ENCODE measurements around the gene COL4A1. TPM values are rescaled to one million over a fixed set of nuclear protein-coding genes. Genes with fewer than 3 reads are reported as not detected.

The COL4A1 gene
- total RNA-seq, 8 experiments from 2014 or later, result 1.0 to 466 (median 5.0) TPM

GRCh38 chr13:110195547-110196485, 111.1 kb downstream of the COL4A1 start:
- in situ Hi-C loops (cut with MboI; ENCODE audit: low pct_unique_long_range_greater_than_20kb in 2 of 9, low sequenced_read_pairs in 9 of 9, unreplicated experiment in 9 of 9), result no loop called here
- no peak for ATAC-seq (replicated peaks in 6 of 8)
- Histone ChIP-seq H3K4me3 (no peak overlapping the region), H3K4me1 (replicated peaks in 1 of 2) (no peaks in the 10 kb centered on the region), H3K27ac (no peak overlapping the region)
- 0 to 96% (median 55%) methylated on average over 1 to 5 of the region's 8 CpGs for WGBS, 10 experiments

GRCh38 chr13:110194451-110194850, 112.5 kb downstream of the COL4A1 start:
- Histone ChIP-seq H3K4me1 (replicated peaks in 1 of 2) (no peaks in the 10 kb centered on the region), H3K27ac (no peak overlapping the region), H3K4me3 (no peak overlapping the region)
- WGBS, 10 experiments, result 71 to 100% (median 94%) methylated on average over 2 to 8 of the region's 8 CpGs; no CpG with 5 or more reads in 1 of the 10 experiments
- in situ Hi-C loops (cut with MboI; ENCODE audit: low pct_unique_long_range_greater_than_20kb in 2 of 9, low sequenced_read_pairs in 9 of 9, unreplicated experiment in 9 of 9), result no loop called here
- no peak for ATAC-seq (replicated peaks in 6 of 8)

- 69 to 97% (median 86%) methylated on average over 1 to 10 of the region's 10 CpGs; no CpG with 5 or more reads in 3 of the 10 experiments for WGBS, 10 experiments
- Histone ChIP-seq H3K27ac (no peak overlapping the region), H3K4me3 (no peak overlapping the region), H3K4me1 (replicated peaks in 1 of 2) (no peaks in the 10 kb centered on the region)
- in situ Hi-C loops (cut with MboI; ENCODE audit: low pct_unique_long_range_greater_than_20kb in 2 of 9, low sequenced_read_pairs in 9 of 9, unreplicated experiment in 9 of 9), result no loop called here
- ATAC-seq (replicated peaks in 6 of 8), result no peak
Observed at GRCh38 chr13:110193491-110193890, 113.5 kb downstream of the COL4A1 start.

GRCh38 chr13:110192472-110192871, 114.5 kb downstream of the COL4A1 start:
- ATAC-seq (replicated peaks in 6 of 8), result no peak
- WGBS, 10 experiments, result 58 to 100% (median 83%) methylated on average over 1 to 4 of the region's 5 CpGs; no CpG with 5 or more reads in 2 of the 10 experiments
- no peak overlapping the region for H3K4me3 ChIP-seq
- in situ Hi-C loops (cut with MboI; ENCODE audit: low pct_unique_long_range_greater_than_20kb in 2 of 9, low sequenced_read_pairs in 9 of 9, unreplicated experiment in 9 of 9), result no loop called here
- no peak overlapping the region for H3K27ac ChIP-seq
- H3K4me1 ChIP-seq (replicated peaks in 1 of 2), result peaks cover 6% of the 10 kb centered on the region in 2 donors

- Histone ChIP-seq H3K4me1 (replicated peaks in 1 of 2) (peaks cover 10 to 14% of the 10 kb centered on the region in 2 donors), H3K4me3 (no peak overlapping the region), H3K27ac (no peak overlapping the region)
- in situ Hi-C loops (cut with MboI; ENCODE audit: low pct_unique_long_range_greater_than_20kb in 2 of 9, low sequenced_read_pairs in 9 of 9, unreplicated experiment in 9 of 9), result no loop called here
- WGBS, 10 experiments, result 0 to 100% (median 39%) methylated on average over 1 to 5 of the region's 5 CpGs; no CpG with 5 or more reads in 2 of the 10 experiments
- peak in 6 of 8 experiments; percentile 58 to 97 (median 96) for ATAC-seq (replicated peaks in 6 of 8)
Observed at GRCh38 chr13:110187641-110188161, 119.3 kb downstream of the COL4A1 start.

- ATAC-seq (replicated peaks in 6 of 8), result no peak
- Histone ChIP-seq H3K4me1 (replicated peaks in 1 of 2) (peaks cover 10 to 14% of the 10 kb centered on the region in 2 donors), H3K27ac (no peak overlapping the region), H3K4me3 (no peak overlapping the region)
- in situ Hi-C loops (cut with MboI; ENCODE audit: low pct_unique_long_range_greater_than_20kb in 2 of 9, low sequenced_read_pairs in 9 of 9, unreplicated experiment in 9 of 9), result no loop called here
- WGBS, 10 experiments, result 60 to 100% (median 79%) methylated on average over 1 to 3 of the region's 10 CpGs; no CpG with 5 or more reads in 4 of the 10 experiments
Observed at GRCh38 chr13:110186231-110186855, 120.6 kb downstream of the COL4A1 start.

- 68 to 100% (median 95%) methylated on average over 1 to 9 of the region's 16 CpGs; no CpG with 5 or more reads in 2 of the 10 experiments for WGBS, 10 experiments
- Histone ChIP-seq H3K27ac (no peak overlapping the region), H3K4me3 (no peak overlapping the region), H3K4me1 (replicated peaks in 1 of 2) (peaks cover 10 to 14% of the 10 kb centered on the region in 2 donors)
- in situ Hi-C loops (cut with MboI; ENCODE audit: low pct_unique_long_range_greater_than_20kb in 2 of 9, low sequenced_read_pairs in 9 of 9, unreplicated experiment in 9 of 9), result no loop called here
- no peak for ATAC-seq (replicated peaks in 6 of 8)
Observed at GRCh38 chr13:110185696-110186095, 121.3 kb downstream of the COL4A1 start.

- in situ Hi-C loops (cut with MboI; ENCODE audit: low pct_unique_long_range_greater_than_20kb in 2 of 9, low sequenced_read_pairs in 9 of 9, unreplicated experiment in 9 of 9), result no loop called here
- H3K4me1 ChIP-seq (replicated peaks in 1 of 2), result peaks cover 14 to 18% of the 10 kb centered on the region in 2 donors
- WGBS, 10 experiments, result 0 to 100% (median 92%) methylated on average over 1 to 4 of the region's 7 CpGs; no CpG with 5 or more reads in 6 of the 10 experiments
- no peak overlapping the region for H3K4me3 ChIP-seq
- H3K27ac ChIP-seq, result no peak overlapping the region
- ATAC-seq (replicated peaks in 6 of 8), result peak in 1 of 8 experiments; percentile 17
Observed at GRCh38 chr13:110183910-110184309, 123.0 kb downstream of the COL4A1 start.

GRCh38 chr13:110182461-110182860, 124.5 kb downstream of the COL4A1 start:
- in situ Hi-C loops (cut with MboI; ENCODE audit: low pct_unique_long_range_greater_than_20kb in 2 of 9, low sequenced_read_pairs in 9 of 9, unreplicated experiment in 9 of 9), result no loop called here
- peaks cover 7 to 11% of the 10 kb centered on the region in 2 donors for H3K4me1 ChIP-seq (replicated peaks in 1 of 2)
- no peak overlapping the region for H3K4me3 ChIP-seq
- no CpG with 5 or more reads among the region's 9 CpGs for WGBS, 10 experiments
- H3K27ac ChIP-seq, result no peak overlapping the region
- no peak for ATAC-seq (replicated peaks in 6 of 8)

- 80 to 100% (median 100%) methylated on average over 1 of the region's 11 CpGs; no CpG with 5 or more reads in 7 of the 10 experiments for WGBS, 10 experiments
- no peak for ATAC-seq (replicated peaks in 6 of 8)
- in situ Hi-C loops (cut with MboI; ENCODE audit: low pct_unique_long_range_greater_than_20kb in 2 of 9, low sequenced_read_pairs in 9 of 9, unreplicated experiment in 9 of 9), result no loop called here
Observed at GRCh38 chr13:110182003-110182402, 125.0 kb downstream of the COL4A1 start.

GRCh38 chr13:110179857-110180147, 127.2 kb downstream of the COL4A1 start:
- ATAC-seq (replicated peaks in 6 of 8), result peak in 2 of 8 experiments; percentile 63 to 80
- Histone ChIP-seq H3K4me3 (no peak overlapping the region), H3K27ac (no peak overlapping the region), H3K4me1 (replicated peaks in 1 of 2) (peaks cover 2 to 7% of the 10 kb centered on the region in 2 donors)
- whole genome bisulfite sequencing, 10 experiments, result 27 to 100% (median 75%) methylated on average over 1 of the region's 1 CpG; no CpG with 5 or more reads in 7 of the 10 experiments
- in situ Hi-C loops (cut with MboI; ENCODE audit: low pct_unique_long_range_greater_than_20kb in 2 of 9, low sequenced_read_pairs in 9 of 9, unreplicated experiment in 9 of 9), result no loop called here

More at GRCh38 chr13:110182003-110182402, 125.0 kb downstream of the COL4A1 start:
- peaks cover 3 to 7% of the 10 kb centered on the region in 2 donors for H3K4me1 ChIP-seq (replicated peaks in 1 of 2)
- no peak overlapping the region for H3K27ac ChIP-seq
- no peak overlapping the region for H3K4me3 ChIP-seq

- in situ Hi-C loops (cut with MboI; ENCODE audit: low pct_unique_long_range_greater_than_20kb in 2 of 9, low sequenced_read_pairs in 9 of 9, unreplicated experiment in 9 of 9), result no loop called here
- Histone ChIP-seq H3K27ac (no peak overlapping the region), H3K4me3 (no peak overlapping the region), H3K4me1 (replicated peaks in 1 of 2) (peaks cover 2 to 7% of the 10 kb centered on the region in 2 donors)
- peak in 3 of 8 experiments; percentile 65 to 78 (median 74) for ATAC-seq (replicated peaks in 6 of 8)
- 13 to 92% (median 79%) methylated on average over 2 to 15 of the region's 16 CpGs for WGBS, 10 experiments
Observed at GRCh38 chr13:110179116-110179856, 127.7 kb downstream of the COL4A1 start.
